Measurements from ENCODE around the gene CALU. TPM values are rescaled to one million over a fixed set of nuclear protein-coding genes. Genes with fewer than 3 reads are reported as not detected.

The CALU gene
- total and polyA plus RNA-seq, 8 donors = 10.1 to 270 (median 47.7) TPM

- Histone ChIP-seq H3K27ac (no peak overlapping the region), H3K36me3 (peaks cover under 1 to 42% (median 40%) of the 10 kb centered on the region in 4 donors), H3K4me3 (no peak overlapping the region), H3K27me3 (no peaks in the 10 kb centered on the region), H3K9me3 (peaks cover 0 to 12% (median 3%) of the 10 kb centered on the region in 4 donors), H3K4me1 (peaks cover 0 to 19% (median 9%) of the 10 kb centered on the region in 4 donors)
- TF ChIP-seq POLR2A (IDR thresholded peaks at IDR 0.05) (no peak), CTCF (IDR thresholded peaks at IDR 0.05) (no peak), EP300 (IDR thresholded peaks at IDR 0.05) (no peak), POLR2AphosphoS5 (IDR thresholded peaks at IDR 0.05) (no peak)
- intact Hi-C loops (cut with DNase I; ENCODE audit: low total_unique reads) = no loop called here
- 90 to 94% (median 91%) methylated on average over 7 of the region's 7 CpGs for WGBS, 5 donors
- DNase-seq = no peak
Observed at GRCh38 chr7:128774921-128775320, 35.8 kb downstream of the CALU start.

GRCh38 chr7:128775744-128776474, 36.8 kb downstream of the CALU start, which contains the start of gene OPN1SW:
Gene OPN1SW, minus strand, starts transcription at chr7:128775794. Its CDS starts 13 bp downstream, at chr7:128775781.
- peaks cover 0 to 9% (median 3%) of the 10 kb centered on the region in 4 donors for H3K4me1 ChIP-seq
- DNase-seq = no peak
- TF ChIP-seq CTCF (IDR thresholded peaks at IDR 0.05) (no peak), POLR2A (IDR thresholded peaks at IDR 0.05) (no peak), EP300 (IDR thresholded peaks at IDR 0.05) (no peak), POLR2AphosphoS5 (IDR thresholded peaks at IDR 0.05) (no peak)
- 93 to 98% (median 96%) methylated on average over 4 of the region's 4 CpGs for WGBS, 5 donors
- H3K27ac ChIP-seq = no peak within 1 kb of the TSS
- no peak within 1 kb of the TSS for H3K4me3 ChIP-seq
- intact Hi-C loops (cut with DNase I; ENCODE audit: low total_unique reads) = no loop called here
- peaks cover 0 to 33% (median 30%) of the 10 kb centered on the region in 4 donors for H3K36me3 ChIP-seq
- H3K27me3 ChIP-seq = no peaks in the 10 kb centered on the region
- peaks cover 0 to 12% (median 3%) of the 10 kb centered on the region in 4 donors for H3K9me3 ChIP-seq

GRCh38 chr7:128777156-128778123, 38.3 kb downstream of the CALU start:
- 19 to 42% (median 27%) methylated on average over 5 of the region's 5 CpGs for WGBS, 5 donors
- no peak for DNase-seq
- peaks cover 0 to 6% (median 2%) of the 10 kb centered on the region in 4 donors for H3K4me1 ChIP-seq
- intact Hi-C loops (cut with DNase I; ENCODE audit: low total_unique reads) = no loop called here
- H3K4me3 ChIP-seq = no peak overlapping the region
- H3K36me3 ChIP-seq = peaks cover 0 to 20% (median 15%) of the 10 kb centered on the region in 4 donors
- TF ChIP-seq CTCF (IDR thresholded peaks at IDR 0.05) = no peak
- no peak for TF ChIP-seq POLR2A (IDR thresholded peaks at IDR 0.05)
- no peak for TF ChIP-seq POLR2AphosphoS5 (IDR thresholded peaks at IDR 0.05)
- no peak for TF ChIP-seq EP300 (IDR thresholded peaks at IDR 0.05)
- H3K27me3 ChIP-seq = no peaks in the 10 kb centered on the region
- peaks cover 0 to 12% (median 3%) of the 10 kb centered on the region in 4 donors for H3K9me3 ChIP-seq
- H3K27ac ChIP-seq = peak overlapping the region in 1 of 5 donors; percentile 30

GRCh38 chr7:128778946-128779345, 39.8 kb downstream of the CALU start:
- H3K27me3 ChIP-seq = no peaks in the 10 kb centered on the region
- H3K4me1 ChIP-seq = peaks cover 0 to 21% (median 9%) of the 10 kb centered on the region in 4 donors
- no peak for DNase-seq
- no peak overlapping the region for H3K4me3 ChIP-seq
- WGBS, 5 donors = 96 to 100% (median 97%) methylated on average over 4 to 5 of the region's 5 CpGs
- H3K9me3 ChIP-seq = peaks cover 0 to 12% (median 3%) of the 10 kb centered on the region in 4 donors
- intact Hi-C loops (cut with DNase I; ENCODE audit: low total_unique reads) = no loop called here
- H3K36me3 ChIP-seq = peaks cover 0 to 5% (median under 1%) of the 10 kb centered on the region in 4 donors
- TF ChIP-seq POLR2A (IDR thresholded peaks at IDR 0.05) (no peak), EP300 (IDR thresholded peaks at IDR 0.05) (no peak), CTCF (IDR thresholded peaks at IDR 0.05) (no peak), POLR2AphosphoS5 (IDR thresholded peaks at IDR 0.05) (no peak)
- H3K27ac ChIP-seq = no peak overlapping the region

All from stomach (tissue), 9 donors.